Measurements from ENCODE around the gene NQO1.

DNA sequence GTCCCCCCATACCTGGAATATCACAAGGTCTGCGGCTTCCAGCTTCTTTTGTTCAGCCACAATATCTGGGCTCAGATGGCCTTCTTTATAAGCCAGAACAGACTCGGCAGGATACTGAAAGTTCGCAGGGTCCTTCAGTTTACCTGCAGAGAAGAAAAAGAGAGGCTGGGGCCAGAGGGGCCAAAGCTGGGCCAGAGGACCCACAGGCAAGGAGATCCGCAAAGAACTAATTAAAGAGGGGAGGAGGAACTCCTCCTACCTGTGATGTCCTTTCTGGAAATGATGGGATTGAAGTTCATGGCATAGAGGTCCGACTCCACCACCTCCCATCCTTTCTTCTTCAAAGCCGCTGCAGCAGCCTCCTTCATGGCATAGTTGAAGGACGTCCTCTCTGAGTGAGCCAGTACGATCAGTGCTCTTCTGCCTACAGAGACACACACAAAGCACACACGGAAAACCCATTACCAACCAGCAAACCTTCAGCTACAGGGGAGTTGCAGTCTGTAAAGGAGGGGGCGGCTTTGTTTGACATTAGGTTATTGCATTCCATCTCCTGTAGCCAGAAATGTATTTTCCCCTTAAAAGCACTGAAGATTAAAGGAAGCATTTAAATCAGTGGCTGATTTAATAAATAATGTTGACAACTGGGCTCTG, 8.1 kb downstream of the NQO1 start:
- TF ChIP-seq SP1 (IDR thresholded peaks at IDR 0.05) (no peak), RAD21 (IDR thresholded peaks at IDR 0.05) (no peak), FOXA2 (IDR thresholded peaks at IDR 0.05) (no peak), TAF1 (conservative IDR thresholded peaks at IDR 0.05) (no peak), YY1 (IDR thresholded peaks at IDR 0.05) (no peak), HNF4A (conservative IDR thresholded peaks at IDR 0.05) (no peak), GABPA (IDR thresholded peaks at IDR 0.05 in 1 of 2, conservative IDR thresholded peaks at IDR 0.05 in 1 of 2) (no peak), FOXA1 (IDR thresholded peaks at IDR 0.05) (no peak), JUND (IDR thresholded peaks at IDR 0.05) (no peak)
- TF ChIP-seq, protein P1, sequence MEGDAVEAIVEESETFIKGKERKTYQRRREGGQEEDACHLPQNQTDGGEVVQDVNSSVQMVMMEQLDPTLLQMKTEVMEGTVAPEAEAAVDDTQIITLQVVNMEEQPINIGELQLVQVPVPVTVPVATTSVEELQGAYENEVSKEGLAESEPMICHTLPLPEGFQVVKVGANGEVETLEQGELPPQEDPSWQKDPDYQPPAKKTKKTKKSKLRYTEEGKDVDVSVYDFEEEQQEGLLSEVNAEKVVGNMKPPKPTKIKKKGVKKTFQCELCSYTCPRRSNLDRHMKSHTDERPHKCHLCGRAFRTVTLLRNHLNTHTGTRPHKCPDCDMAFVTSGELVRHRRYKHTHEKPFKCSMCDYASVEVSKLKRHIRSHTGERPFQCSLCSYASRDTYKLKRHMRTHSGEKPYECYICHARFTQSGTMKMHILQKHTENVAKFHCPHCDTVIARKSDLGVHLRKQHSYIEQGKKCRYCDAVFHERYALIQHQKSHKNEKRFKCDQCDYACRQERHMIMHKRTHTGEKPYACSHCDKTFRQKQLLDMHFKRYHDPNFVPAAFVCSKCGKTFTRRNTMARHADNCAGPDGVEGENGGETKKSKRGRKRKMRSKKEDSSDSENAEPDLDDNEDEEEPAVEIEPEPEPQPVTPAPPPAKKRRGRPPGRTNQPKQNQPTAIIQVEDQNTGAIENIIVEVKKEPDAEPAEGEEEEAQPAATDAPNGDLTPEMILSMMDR (IDR thresholded peaks at IDR 0.05; ENCODE audit: low read depth, low read length, missing input control), result no peak
- TF ChIP-seq, protein P2, sequence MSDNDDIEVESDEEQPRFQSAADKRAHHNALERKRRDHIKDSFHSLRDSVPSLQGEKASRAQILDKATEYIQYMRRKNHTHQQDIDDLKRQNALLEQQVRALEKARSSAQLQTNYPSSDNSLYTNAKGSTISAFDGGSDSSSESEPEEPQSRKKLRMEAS (IDR thresholded peaks at IDR 0.05), result no peak
- TF ChIP-seq, protein P3, sequence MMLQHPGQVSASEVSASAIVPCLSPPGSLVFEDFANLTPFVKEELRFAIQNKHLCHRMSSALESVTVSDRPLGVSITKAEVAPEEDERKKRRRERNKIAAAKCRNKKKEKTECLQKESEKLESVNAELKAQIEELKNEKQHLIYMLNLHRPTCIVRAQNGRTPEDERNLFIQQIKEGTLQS (IDR thresholded peaks at IDR 0.05), result no peak
- TF ChIP-seq, protein P4, sequence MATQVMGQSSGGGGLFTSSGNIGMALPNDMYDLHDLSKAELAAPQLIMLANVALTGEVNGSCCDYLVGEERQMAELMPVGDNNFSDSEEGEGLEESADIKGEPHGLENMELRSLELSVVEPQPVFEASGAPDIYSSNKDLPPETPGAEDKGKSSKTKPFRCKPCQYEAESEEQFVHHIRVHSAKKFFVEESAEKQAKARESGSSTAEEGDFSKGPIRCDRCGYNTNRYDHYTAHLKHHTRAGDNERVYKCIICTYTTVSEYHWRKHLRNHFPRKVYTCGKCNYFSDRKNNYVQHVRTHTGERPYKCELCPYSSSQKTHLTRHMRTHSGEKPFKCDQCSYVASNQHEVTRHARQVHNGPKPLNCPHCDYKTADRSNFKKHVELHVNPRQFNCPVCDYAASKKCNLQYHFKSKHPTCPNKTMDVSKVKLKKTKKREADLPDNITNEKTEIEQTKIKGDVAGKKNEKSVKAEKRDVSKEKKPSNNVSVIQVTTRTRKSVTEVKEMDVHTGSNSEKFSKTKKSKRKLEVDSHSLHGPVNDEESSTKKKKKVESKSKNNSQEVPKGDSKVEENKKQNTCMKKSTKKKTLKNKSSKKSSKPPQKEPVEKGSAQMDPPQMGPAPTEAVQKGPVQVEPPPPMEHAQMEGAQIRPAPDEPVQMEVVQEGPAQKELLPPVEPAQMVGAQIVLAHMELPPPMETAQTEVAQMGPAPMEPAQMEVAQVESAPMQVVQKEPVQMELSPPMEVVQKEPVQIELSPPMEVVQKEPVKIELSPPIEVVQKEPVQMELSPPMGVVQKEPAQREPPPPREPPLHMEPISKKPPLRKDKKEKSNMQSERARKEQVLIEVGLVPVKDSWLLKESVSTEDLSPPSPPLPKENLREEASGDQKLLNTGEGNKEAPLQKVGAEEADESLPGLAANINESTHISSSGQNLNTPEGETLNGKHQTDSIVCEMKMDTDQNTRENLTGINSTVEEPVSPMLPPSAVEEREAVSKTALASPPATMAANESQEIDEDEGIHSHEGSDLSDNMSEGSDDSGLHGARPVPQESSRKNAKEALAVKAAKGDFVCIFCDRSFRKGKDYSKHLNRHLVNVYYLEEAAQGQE (IDR thresholded peaks at IDR 0.05), result no peak
- TF ChIP-seq, protein P5, sequence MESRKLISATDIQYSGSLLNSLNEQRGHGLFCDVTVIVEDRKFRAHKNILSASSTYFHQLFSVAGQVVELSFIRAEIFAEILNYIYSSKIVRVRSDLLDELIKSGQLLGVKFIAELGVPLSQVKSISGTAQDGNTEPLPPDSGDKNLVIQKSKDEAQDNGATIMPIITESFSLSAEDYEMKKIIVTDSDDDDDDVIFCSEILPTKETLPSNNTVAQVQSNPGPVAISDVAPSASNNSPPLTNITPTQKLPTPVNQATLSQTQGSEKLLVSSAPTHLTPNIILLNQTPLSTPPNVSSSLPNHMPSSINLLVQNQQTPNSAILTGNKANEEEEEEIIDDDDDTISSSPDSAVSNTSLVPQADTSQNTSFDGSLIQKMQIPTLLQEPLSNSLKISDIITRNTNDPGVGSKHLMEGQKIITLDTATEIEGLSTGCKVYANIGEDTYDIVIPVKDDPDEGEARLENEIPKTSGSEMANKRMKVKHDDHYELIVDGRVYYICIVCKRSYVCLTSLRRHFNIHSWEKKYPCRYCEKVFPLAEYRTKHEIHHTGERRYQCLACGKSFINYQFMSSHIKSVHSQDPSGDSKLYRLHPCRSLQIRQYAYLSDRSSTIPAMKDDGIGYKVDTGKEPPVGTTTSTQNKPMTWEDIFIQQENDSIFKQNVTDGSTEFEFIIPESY (IDR thresholded peaks at IDR 0.05), result no peak
